Vagina (tissue), 2 donors: Measurements from ENCODE around the gene ASF1A.

Experiments
- POLR2A ChIP-seq, 2 donors: fragments of 450-650 bp; IDR thresholded peaks; one replicate each; pipeline ENCODE4 v1.6.1; 2017; ENCODE audit warnings: antibody characterized with exemption in 2 of 2, mild to moderate bottlenecking in 2 of 2, moderate library complexity in 2 of 2
- TF ChIP-seq, protein P1 (sequence below), 3 experiments: fragments of 450-650 bp in 2 of 3; fragments of 200-600 bp in 1 of 3; sonication (generic) in 1 of 3; IDR thresholded peaks; one replicate each; pipeline ENCODE4 v1.5.1; 2017 to 2019; ENCODE audit warnings: antibody characterized with exemption in 3 of 3, mild to moderate bottlenecking in 2 of 3, moderate library complexity in 2 of 3

DNA sequence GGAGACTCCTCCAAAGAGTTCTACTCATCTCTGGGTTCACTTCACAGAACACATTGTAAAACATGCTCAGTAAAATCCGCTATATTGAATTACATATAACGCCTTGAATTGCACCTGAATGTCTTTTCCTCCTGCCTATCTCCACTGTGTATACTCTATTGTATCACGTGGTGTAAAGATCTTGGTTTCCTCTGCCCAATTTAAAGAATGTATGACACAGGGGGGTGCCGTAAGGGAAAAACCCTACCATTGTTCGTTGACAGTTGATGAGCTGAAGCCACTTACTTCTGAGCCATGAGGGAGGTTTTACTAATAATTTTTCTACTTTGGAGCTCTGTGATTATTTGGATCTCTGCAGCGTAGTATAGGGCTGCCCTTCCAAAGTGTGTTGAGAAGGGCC is 6.0 kb downstream of the ASF1A start:
- TF ChIP-seq, protein P1, sequence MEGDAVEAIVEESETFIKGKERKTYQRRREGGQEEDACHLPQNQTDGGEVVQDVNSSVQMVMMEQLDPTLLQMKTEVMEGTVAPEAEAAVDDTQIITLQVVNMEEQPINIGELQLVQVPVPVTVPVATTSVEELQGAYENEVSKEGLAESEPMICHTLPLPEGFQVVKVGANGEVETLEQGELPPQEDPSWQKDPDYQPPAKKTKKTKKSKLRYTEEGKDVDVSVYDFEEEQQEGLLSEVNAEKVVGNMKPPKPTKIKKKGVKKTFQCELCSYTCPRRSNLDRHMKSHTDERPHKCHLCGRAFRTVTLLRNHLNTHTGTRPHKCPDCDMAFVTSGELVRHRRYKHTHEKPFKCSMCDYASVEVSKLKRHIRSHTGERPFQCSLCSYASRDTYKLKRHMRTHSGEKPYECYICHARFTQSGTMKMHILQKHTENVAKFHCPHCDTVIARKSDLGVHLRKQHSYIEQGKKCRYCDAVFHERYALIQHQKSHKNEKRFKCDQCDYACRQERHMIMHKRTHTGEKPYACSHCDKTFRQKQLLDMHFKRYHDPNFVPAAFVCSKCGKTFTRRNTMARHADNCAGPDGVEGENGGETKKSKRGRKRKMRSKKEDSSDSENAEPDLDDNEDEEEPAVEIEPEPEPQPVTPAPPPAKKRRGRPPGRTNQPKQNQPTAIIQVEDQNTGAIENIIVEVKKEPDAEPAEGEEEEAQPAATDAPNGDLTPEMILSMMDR (IDR thresholded peaks at IDR 0.05), result no peak
- no peak for TF ChIP-seq POLR2A (IDR thresholded peaks at IDR 0.05)
